NB4 (cell line): ENCODE results near the gene MAP2K6.

ENCODE experiments used
- DNase-seq: peaks from one replicate; pipeline ENCODE4 v3.0.0; 2010; ENCODE audit warnings: low read depth
- H3K4me3 ChIP-seq: one replicate; pipeline ENCODE4 v1.5.1; 2011; ENCODE audit warnings: mild to moderate bottlenecking, low read depth, low read length, moderate library complexity
- MYC ChIP-seq: IDR thresholded peaks from 2 replicates; pipeline ENCODE4 v1.6.1; 2011; ENCODE audit warnings: low read depth, low read length
- POLR2A ChIP-seq: IDR thresholded peaks from 2 replicates; pipeline ENCODE4 v1.6.1; 2011; ENCODE audit warnings: mild to moderate bottlenecking; ENCODE audit not compliant: insufficient read length; ENCODE audit errors: extremely low read depth
- TF ChIP-seq, protein P1 (sequence below): IDR thresholded peaks from 2 replicates; pipeline ENCODE4 v1.6.1; 2011; ENCODE audit warnings: low read depth, low read length
- TF ChIP-seq, protein P2 (sequence below): IDR thresholded peaks from one replicate; pipeline ENCODE4 v1.5.1; 2012; ENCODE audit warnings: low read depth, low read length

Gene MAP2K6

DNA sequence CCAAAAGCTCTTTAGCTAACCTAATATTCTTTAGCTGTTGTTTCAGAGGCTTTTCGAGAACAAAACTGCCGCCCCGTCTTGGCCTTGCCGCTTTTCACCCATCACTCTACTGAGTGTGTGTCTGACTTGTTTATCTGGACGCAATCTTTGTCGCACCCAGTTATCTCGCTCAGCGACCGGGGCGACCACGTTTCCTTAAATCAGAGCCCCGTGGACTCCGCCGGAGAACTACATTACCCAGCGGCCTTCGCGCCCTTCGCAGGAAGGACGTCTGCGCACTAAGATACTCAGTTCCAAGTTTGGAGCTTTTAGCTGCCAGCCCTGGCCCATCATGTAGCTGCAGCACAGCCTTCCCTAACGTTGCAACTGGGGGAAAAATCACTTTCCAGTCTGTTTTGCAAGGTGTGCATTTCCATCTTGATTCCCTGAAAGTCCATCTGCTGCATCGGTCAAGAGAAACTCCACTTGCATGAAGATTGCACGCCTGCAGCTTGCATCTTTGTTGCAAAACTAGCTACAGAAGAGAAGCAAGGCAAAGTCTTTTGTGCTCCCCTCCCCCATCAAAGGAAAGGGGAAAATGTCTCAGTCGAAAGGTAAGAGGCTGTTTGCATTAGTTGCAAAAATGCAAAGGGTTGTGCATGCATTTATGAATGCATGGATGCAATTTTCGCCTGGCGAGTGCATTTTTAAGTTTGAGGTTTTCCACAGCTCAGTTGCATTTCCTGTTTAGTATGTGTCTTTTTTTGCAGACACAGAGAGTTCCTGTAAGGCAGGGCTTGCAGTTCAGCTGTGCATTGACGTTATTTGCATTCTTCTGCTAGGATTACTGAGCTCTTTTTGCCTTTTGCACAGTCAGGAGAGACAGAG is at the start of gene MAP2K6:
TSS of gene MAP2K6 (plus strand) at position 290 of the 867 bp plus-strand sequence. CDS start at position 578, 288 bp downstream.
- DNase-seq: peak; percentile 77
- TF ChIP-seq POLR2A (no peak), MYC (0 out of 2 replicates have a peak, but pooled peaks have one; percentile 22)
- TF ChIP-seq, protein P1, sequence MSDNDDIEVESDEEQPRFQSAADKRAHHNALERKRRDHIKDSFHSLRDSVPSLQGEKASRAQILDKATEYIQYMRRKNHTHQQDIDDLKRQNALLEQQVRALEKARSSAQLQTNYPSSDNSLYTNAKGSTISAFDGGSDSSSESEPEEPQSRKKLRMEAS: 0 out of 2 replicates have a peak, but pooled peaks have one; percentile 11

DNA sequence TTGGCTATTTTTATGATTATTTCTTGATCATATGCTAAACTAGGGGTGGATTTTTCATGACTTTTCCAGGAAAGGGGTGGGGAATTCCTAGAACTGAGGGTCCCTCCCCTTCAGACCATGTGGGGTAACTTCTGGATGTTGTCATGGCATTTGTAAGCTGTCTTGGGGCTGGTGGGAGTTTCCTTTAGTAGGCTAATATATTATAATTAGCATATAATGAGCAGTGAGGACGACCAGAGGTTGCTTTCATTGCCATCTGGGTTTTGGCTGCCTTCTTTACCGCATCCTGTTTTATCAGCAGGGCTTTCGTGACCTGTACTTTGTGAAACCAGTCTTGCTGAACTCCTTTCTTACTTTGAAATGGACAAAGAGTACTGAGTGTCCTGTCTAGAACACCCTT is 47.2 kb upstream of the MAP2K6 start:
- no peak for DNase-seq
- TF ChIP-seq MYC: no peak
- TF ChIP-seq, protein P1: no peak
- no peak overlapping the region for H3K4me3 ChIP-seq

More for the DNA sequence above, at the start of gene MAP2K6:
- peak within 1 kb of the TSS; percentile 69 for H3K4me3 ChIP-seq

DNA sequence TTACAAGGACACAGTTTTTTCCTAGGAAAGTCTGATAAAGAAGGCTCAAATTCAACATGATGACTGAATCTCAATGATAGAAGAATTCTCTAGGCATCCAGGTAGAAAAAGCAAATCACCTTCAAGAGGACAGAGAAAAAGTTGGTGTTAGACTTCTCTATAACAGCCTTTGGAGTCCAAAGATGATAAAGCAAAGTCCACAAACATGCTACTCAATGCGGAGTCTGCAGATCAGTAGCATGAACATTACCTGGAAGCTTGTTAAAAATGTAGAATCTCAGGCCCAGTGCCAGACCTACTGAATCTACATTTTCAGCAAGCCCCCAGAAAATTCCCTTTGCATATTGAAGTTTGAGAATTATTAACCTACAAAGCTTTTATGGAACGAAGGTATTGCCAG is 41.4 kb upstream of the MAP2K6 start:
- no peak for TF ChIP-seq POLR2A
- TF ChIP-seq, protein P1: no peak
- TF ChIP-seq, protein P2, sequence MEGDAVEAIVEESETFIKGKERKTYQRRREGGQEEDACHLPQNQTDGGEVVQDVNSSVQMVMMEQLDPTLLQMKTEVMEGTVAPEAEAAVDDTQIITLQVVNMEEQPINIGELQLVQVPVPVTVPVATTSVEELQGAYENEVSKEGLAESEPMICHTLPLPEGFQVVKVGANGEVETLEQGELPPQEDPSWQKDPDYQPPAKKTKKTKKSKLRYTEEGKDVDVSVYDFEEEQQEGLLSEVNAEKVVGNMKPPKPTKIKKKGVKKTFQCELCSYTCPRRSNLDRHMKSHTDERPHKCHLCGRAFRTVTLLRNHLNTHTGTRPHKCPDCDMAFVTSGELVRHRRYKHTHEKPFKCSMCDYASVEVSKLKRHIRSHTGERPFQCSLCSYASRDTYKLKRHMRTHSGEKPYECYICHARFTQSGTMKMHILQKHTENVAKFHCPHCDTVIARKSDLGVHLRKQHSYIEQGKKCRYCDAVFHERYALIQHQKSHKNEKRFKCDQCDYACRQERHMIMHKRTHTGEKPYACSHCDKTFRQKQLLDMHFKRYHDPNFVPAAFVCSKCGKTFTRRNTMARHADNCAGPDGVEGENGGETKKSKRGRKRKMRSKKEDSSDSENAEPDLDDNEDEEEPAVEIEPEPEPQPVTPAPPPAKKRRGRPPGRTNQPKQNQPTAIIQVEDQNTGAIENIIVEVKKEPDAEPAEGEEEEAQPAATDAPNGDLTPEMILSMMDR: no peak
- TF ChIP-seq MYC: no peak
- DNase-seq: no peak

DNA sequence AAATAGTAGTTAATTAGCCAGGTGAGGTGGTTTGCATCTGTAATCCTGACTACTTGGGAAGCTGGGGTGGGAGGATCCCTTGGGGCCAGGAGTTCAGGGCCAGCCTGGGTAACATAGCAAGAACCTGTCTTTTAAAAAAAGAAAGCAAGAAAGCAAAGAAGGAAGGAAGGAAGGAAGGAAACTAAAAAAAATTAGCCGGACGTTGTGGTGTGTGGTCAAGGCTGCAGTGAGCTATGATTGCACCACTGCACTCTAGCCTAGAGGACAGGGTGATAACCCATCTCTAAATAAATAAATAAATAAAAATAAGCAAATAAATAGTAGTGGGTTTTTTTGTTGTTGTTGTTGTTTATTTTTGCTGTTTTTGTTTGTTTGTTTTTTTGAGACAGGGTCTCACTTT is 39.3 kb upstream of the MAP2K6 start:
- DNase-seq: no peak
- no peak overlapping the region for H3K4me3 ChIP-seq
- TF ChIP-seq, protein P2: no peak
- no peak for TF ChIP-seq POLR2A
- TF ChIP-seq MYC: no peak
- TF ChIP-seq, protein P1: no peak

More for the DNA sequence above, 41.4 kb upstream of the MAP2K6 start:
- H3K4me3 ChIP-seq: no peak overlapping the region

DNA sequence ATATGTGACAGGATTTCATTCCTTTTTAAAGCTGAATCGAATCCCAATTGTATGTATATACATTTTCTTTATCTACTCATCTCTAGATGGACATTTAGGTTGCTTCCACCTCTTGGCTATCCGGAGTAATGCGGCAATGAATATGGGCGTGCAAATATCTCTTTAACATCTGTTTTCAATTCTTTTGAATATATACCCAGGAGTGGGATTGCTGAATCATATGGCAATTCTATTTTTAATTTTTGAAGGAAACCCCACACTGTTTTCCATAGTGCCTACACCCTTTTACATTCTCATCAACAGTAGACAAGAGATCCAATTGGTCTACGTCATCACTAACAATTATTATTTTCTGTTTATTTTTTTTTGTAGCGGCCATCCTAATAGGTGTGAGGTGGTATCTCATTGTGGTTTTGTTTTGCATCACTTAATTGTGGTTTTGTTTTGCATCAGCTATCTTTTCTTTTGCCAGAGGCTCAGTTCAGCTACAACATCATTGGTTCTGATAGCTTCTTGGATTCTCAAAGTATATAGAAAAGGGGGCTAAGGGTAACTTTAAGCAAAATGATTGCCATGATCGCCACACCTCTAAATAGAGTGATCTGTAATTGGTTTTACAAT is 25.6 kb upstream of the MAP2K6 start:
- TF ChIP-seq, protein P2: no peak
- TF ChIP-seq MYC (no peak), POLR2A (no peak)
- TF ChIP-seq, protein P1: no peak
- H3K4me3 ChIP-seq: no peak overlapping the region
- DNase-seq: no peak

DNA sequence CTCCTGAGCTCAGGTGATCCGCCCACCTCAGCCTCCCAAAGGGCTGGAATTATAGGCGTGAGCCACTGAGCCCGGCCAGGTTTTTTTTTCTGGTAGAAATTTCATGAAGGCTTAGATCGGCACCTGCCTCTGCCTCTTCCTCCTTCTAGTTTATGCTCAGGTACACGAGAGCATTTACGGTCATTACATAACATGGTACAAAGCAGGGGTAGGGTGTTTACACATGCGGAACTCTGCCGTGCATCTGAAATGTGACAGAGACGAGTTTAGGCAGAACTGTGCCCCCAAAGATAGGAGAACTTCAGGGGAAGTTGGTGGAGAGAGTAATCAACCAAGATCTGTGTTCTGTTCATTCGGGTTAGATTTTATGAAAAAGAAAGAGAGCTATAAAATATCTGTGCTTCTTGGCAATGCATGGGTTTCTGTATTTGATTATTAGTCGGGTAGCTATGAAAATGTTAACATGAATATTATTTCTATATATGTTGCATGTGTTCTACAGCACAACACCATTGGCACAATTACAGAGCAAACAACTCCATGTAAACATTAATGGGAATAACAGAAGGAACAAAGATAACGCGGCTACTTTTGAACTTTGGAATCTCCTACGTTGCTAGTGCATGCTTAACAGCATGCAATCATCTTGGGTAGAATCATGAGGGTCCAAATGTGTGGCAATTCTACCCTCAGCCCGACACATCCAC is 23.5 kb upstream of the MAP2K6 start:
- no peak for TF ChIP-seq POLR2A
- no peak for DNase-seq
- H3K4me3 ChIP-seq: no peak overlapping the region

DNA sequence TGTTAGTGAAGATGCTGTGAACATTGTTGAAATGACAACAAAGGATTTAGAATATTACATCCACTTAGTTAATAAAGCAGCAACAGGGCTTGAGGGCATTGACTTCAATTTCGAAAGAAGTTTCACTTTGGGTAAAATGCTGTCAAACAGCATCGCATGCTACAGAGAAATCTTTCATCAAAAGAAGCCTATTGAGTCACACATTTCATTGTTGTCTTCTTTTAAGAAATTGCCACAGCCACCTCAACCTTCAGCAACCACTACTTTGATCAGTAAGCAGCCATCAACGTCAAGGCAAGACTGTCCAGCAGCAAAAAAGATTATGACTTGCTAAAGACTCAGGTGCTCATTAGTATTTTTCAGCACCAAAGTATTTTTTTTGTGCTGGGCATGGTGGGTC is 13.2 kb upstream of the MAP2K6 start:
- DNase-seq: no peak
- TF ChIP-seq MYC (no peak), POLR2A (no peak)
- TF ChIP-seq, protein P2: no peak
- TF ChIP-seq, protein P1: no peak
- H3K4me3 ChIP-seq: no peak overlapping the region
